Measurements from ENCODE around the gene KRTAP21-1.

Gene KRTAP21-1

DNA sequence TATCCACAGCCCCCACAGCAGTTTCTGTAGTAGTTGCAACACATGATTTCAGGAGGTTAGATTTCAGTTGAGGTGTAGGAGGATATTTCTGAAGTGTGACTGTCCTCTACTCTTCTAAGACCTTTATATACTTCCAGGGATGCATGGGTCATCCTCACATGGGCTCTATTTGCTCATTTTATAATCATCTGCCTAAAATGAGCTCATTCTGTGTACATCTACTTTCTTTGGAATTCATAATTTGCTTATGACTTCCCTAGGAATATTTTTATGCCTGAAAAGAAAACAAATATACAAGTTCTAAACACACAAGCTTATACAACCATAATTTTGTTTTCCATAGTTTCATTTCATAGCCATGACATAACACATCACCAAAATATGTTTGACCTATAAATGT is 8.1 kb downstream of the KRTAP21-1 start, which contains the start of gene KRTAP21-2:
TSS of gene KRTAP21-2 (minus strand) at position 101 of the 400 bp plus-strand sequence. CDS start at position 44, 57 bp downstream.
- H3K4me3 ChIP-seq (ENCODE audit: low read depth, low read length): no peak within 1 kb of the TSS
- DNase-seq (ENCODE audit: low read depth): no peak
- no peak for TF ChIP-seq CTCF (IDR thresholded peaks at IDR 0.05; ENCODE audit: low read depth, low read length, missing control alignments)

DNA sequence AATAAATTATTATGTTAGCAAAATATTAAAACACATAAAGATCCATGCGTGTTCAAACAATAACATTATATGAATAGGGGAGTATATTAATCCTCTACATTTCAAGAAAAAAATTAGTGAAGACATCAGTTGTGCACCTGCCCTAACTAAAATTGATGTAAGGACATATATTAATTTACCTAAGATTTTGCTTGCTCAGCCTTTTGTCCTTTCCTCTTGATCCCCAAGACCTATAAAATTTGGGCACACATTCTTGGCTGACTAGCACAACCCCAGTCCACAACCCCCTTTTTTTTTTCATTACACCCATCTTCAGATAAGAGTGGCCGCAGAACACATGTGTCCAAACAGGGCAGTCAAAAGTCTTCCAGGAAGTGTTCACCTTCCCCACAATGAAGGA is 14.8 kb downstream of the KRTAP21-1 start:
- no peak overlapping the region for H3K4me3 ChIP-seq (ENCODE audit: low read depth, low read length)
- TF ChIP-seq CTCF (IDR thresholded peaks at IDR 0.05; ENCODE audit: low read depth, low read length, missing control alignments): no peak
- no peak for DNase-seq (ENCODE audit: low read depth)

- H3K4me3 ChIP-seq (ENCODE audit: low read depth, low read length): no peak overlapping the region
- no peak for TF ChIP-seq CTCF (IDR thresholded peaks at IDR 0.05; ENCODE audit: low read depth, low read length, missing control alignments)
- no peak for DNase-seq (ENCODE audit: low read depth)
Measured at GRCh38 chr21:30733026-30733425, 22.2 kb downstream of the KRTAP21-1 start.

- DNase-seq (ENCODE audit: low read depth): no peak
- no peak overlapping the region for H3K4me3 ChIP-seq (ENCODE audit: low read depth, low read length)
- no peak for TF ChIP-seq CTCF (IDR thresholded peaks at IDR 0.05; ENCODE audit: low read depth, low read length, missing control alignments)
Measured at GRCh38 chr21:30726726-30727125, 28.5 kb downstream of the KRTAP21-1 start.

GRCh38 chr21:30719401-30719800 is 35.8 kb downstream of the KRTAP21-1 start:
- TF ChIP-seq CTCF (IDR thresholded peaks at IDR 0.05; ENCODE audit: low read depth, low read length, missing control alignments): no peak
- DNase-seq (ENCODE audit: low read depth): no peak

DNA sequence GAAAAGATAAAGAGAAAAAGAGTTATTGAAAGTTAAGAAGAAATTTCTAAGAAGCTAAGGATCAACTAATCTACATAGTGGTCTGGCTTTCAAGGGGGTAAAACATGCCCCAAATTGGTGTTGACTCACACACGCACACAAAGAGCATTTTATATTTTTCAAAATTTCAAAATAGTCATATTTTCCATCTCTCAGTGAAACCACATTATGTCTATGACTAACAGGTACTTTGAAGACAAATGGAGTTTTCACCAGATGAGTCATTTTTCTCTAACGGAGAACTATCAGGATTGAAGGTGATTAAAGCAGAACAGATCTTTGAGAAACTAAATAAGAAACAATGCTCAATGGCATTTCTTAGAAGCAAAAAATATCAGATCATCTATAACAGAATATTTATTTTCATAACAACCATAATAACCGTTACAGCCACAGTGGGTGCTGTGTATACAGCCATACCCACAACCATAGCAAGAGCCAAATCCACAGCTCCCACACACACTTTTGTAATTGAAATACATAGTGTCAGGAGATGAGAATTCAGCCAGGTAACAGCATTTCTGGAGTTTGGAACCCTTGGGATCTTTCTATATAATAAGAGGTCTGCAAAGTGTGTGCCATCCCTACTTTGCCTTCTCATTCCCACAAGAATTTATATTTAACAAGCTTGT is 36.9 kb downstream of the KRTAP21-1 start, which contains the start of gene KRTAP21-3:
TSS of gene KRTAP21-3 (minus strand) at position 539 of the 671 bp plus-strand sequence. CDS start at position 521, 18 bp downstream.
- TF ChIP-seq CTCF (IDR thresholded peaks at IDR 0.05; ENCODE audit: low read depth, low read length, missing control alignments): no peak
- no peak within 1 kb of the TSS for H3K4me3 ChIP-seq (ENCODE audit: low read depth, low read length)
- no peak for DNase-seq (ENCODE audit: low read depth)

More at GRCh38 chr21:30719401-30719800, 35.8 kb downstream of the KRTAP21-1 start:
- H3K4me3 ChIP-seq (ENCODE audit: low read depth, low read length): no peak overlapping the region

DNA sequence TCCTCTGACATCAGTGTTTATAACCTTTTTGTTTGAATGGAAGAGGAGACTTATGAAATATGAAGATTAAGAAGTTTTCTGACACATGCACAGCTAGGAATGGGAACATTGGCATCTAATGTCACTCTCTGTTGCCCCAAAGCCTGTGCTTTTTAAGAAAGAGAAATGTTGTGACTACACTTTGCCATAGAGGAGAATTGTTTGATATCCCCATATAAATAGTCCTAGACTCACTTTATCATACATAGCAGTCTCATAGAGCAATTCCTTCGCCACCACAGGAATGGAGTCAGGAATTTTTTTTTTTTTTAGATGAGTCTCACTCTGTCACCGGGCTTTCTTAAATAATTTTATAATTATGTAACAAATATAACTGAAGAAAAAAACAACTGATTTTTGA is 38.1 kb downstream of the KRTAP21-1 start:
- no peak for TF ChIP-seq CTCF (IDR thresholded peaks at IDR 0.05; ENCODE audit: low read depth, low read length, missing control alignments)
- DNase-seq (ENCODE audit: low read depth): no peak

More for the DNA sequence above, 38.1 kb downstream of the KRTAP21-1 start:
- no peak overlapping the region for H3K4me3 ChIP-seq (ENCODE audit: low read depth, low read length)
